ENCODE measurements around the gene YJEFN3.

Gene YJEFN3

GRCh38 chr19:19579533-19580361 is 51.0 kb downstream of the YJEFN3 start:
- H3K4me3 ChIP-seq (ENCODE audit: low read depth, low read length) = no peak overlapping the region

- no peak overlapping the region for H3K4me3 ChIP-seq (ENCODE audit: low read depth, low read length)
Measured at GRCh38 chr19:19580418-19580817, 51.7 kb downstream of the YJEFN3 start.

GRCh38 chr19:19581391-19581790 is 52.7 kb downstream of the YJEFN3 start:
- no peak overlapping the region for H3K4me3 ChIP-seq (ENCODE audit: low read depth, low read length)

- no peak overlapping the region for H3K4me3 ChIP-seq (ENCODE audit: low read depth, low read length)
Measured at GRCh38 chr19:19582471-19582870, 53.8 kb downstream of the YJEFN3 start.

- no peak overlapping the region for H3K4me3 ChIP-seq (ENCODE audit: low read depth, low read length)
Measured at GRCh38 chr19:19584356-19584755, 55.6 kb downstream of the YJEFN3 start.

All from iPS-11a (cell line).